DND-41 (cell line): ENCODE results near the gene ZDHHC12.
"Not testable (repeated sequence)": the region's sequence is repeated elsewhere in the genome, so short reads cannot be mapped to it uniquely, and the experiment has no call there.

ENCODE experiments used
- ATAC-seq: fragments of 200-7000 bp; cut with Tn5 transposase; 3 replicates; pipeline ENCODE4 v1.9.1; 2021; ENCODE audit warnings: low read depth; ENCODE audit not compliant: insufficient read depth
- DNase-seq: peaks from one replicate; pipeline ENCODE4 v3.0.0-alpha.2; 2020
- H2AFZ ChIP-seq: 2 replicates; pipeline ENCODE4 v1.6.0; 2012; ENCODE audit warnings: low read depth, low read length
- H3K27ac ChIP-seq: 2 replicates; pipeline ENCODE4 v1.5.1; 2012; ENCODE audit warnings: low read length, inconsistent platforms
- H3K27me3 ChIP-seq: fragments of 200-600 bp; sonication (generic); 2 replicates; pipeline ENCODE4 v1.6.0; 2012; ENCODE audit warnings: low read length, mild to moderate bottlenecking, inconsistent platforms; ENCODE audit not compliant: insufficient read depth, poor library complexity
- H3K36me3 ChIP-seq: 2 replicates; pipeline ENCODE4 v1.5.1; 2012; ENCODE audit warnings: low read length, inconsistent platforms; ENCODE audit not compliant: insufficient read depth
- H3K4me1 ChIP-seq: 2 replicates; pipeline ENCODE4 v1.5.1; 2012; ENCODE audit warnings: mild to moderate bottlenecking, low read length; ENCODE audit not compliant: insufficient read depth
- H3K4me2 ChIP-seq: 2 replicates; pipeline ENCODE4 v1.6.0; 2012; ENCODE audit warnings: mild to moderate bottlenecking, moderate library complexity, low read length, inconsistent platforms; ENCODE audit not compliant: insufficient read depth
- H3K4me3 ChIP-seq, 2 experiments: fragments of 200-600 bp in 1 of 2; shearing (Covaris generic) in 1 of 2; 2 replicates each; pipeline ENCODE4 v1.5.1; 2012 to 2016; ENCODE audit warnings: inconsistent platforms in 2 of 2, low read length in 2 of 2, mild to moderate bottlenecking in 2 of 2, low read depth in 1 of 2, moderate library complexity in 1 of 2
- H3K79me2 ChIP-seq: 2 replicates; pipeline ENCODE4 v1.6.0; 2012; ENCODE audit warnings: low read length, inconsistent platforms; ENCODE audit not compliant: insufficient read depth
- H3K9ac ChIP-seq: 2 replicates; pipeline ENCODE4 v1.6.0; 2012; ENCODE audit warnings: low read depth, mild to moderate bottlenecking, inconsistent platforms, low read length, moderate library complexity
- H3K9me3 ChIP-seq: 2 replicates; pipeline ENCODE4 v1.5.1; 2012; ENCODE audit warnings: low read length, moderate library complexity, mild to moderate bottlenecking, inconsistent platforms; ENCODE audit not compliant: insufficient read depth, severe bottlenecking
- H4K20me1 ChIP-seq: 2 replicates; pipeline ENCODE4 v1.6.0; 2012; ENCODE audit warnings: low read length; ENCODE audit not compliant: insufficient read depth
- CTCF ChIP-seq: IDR thresholded peaks from 2 replicates; pipeline ENCODE4 v1.5.1; 2012; ENCODE audit warnings: borderline replicate concordance, low read length, moderate library complexity, mild to moderate bottlenecking; ENCODE audit not compliant: poor library complexity, severe bottlenecking; ENCODE audit errors: extremely low read depth
- EZH2 ChIP-seq: IDR thresholded peaks from 3 replicates; pipeline ENCODE4 v1.6.1; 2012; ENCODE audit warnings: borderline replicate concordance, low read depth, mild to moderate bottlenecking, moderate library complexity, low read length, inconsistent platforms; ENCODE audit not compliant: severe bottlenecking

Gene ZDHHC12

GRCh38 chr9:128702949-128703615 lies 20.8 kb downstream of the ZDHHC12 start:
- Histone ChIP-seq H3K4me3 (peak overlapping the region; percentile 65 to 82; a peak in 3 of 4 replicates), H3K27me3 (no peaks in the 10 kb centered on the region), H3K9me3 (no peaks in the 10 kb centered on the region), H2AFZ (peak overlapping the region; percentile 90), H3K79me2 (peaks cover 11% of the 10 kb centered on the region), H3K27ac (peak overlapping the region; percentile 68), H3K4me1 (peaks cover 21% of the 10 kb centered on the region), H3K36me3 (peaks cover 15% of the 10 kb centered on the region), H4K20me1 (no peaks in the 10 kb centered on the region), H3K4me2 (peak overlapping the region; percentile 95), H3K9ac (peak overlapping the region; percentile 87)
- DNase-seq (peak; percentile 74), ATAC-seq (peak; percentile 51)
- no peak for TF ChIP-seq CTCF

- H3K4me2 ChIP-seq = peak within 1 kb of the TSS; percentile 95
- H3K9me3 ChIP-seq = no peaks in the 10 kb centered on the region
- H3K9ac ChIP-seq = peak within 1 kb of the TSS; percentile 87
- peak within 1 kb of the TSS; percentile 90 for H2AFZ ChIP-seq
- H3K4me1 ChIP-seq = peaks cover 21% of the 10 kb centered on the region
- no peaks in the 10 kb centered on the region for H4K20me1 ChIP-seq
- TF ChIP-seq EZH2 (no peak), CTCF (peak; percentile 76)
- peaks cover 11% of the 10 kb centered on the region for H3K79me2 ChIP-seq
- ATAC-seq = peak; percentile 84
- peak within 1 kb of the TSS; percentile 68 for H3K27ac ChIP-seq
- peak; percentile 86 for DNase-seq
- peak within 1 kb of the TSS; percentile 65 to 82; a peak in 3 of 4 replicates for H3K4me3 ChIP-seq
- no peaks in the 10 kb centered on the region for H3K27me3 ChIP-seq
- peaks cover 14% of the 10 kb centered on the region for H3K36me3 ChIP-seq
Observed at GRCh38 chr9:128702445-128702948, 21.4 kb downstream of the ZDHHC12 start, which contains the start of gene PKN3. Gene PKN3, plus strand, starts transcription at chr9:128702503. Its CDS starts 413 bp downstream, at chr9:128702916.

- no peak overlapping the region for H3K9ac ChIP-seq
- TF ChIP-seq EZH2 = no peak
- no peak for TF ChIP-seq CTCF
- H2AFZ ChIP-seq = no peak overlapping the region
- H3K4me3 ChIP-seq = no peak overlapping the region
- no peaks in the 10 kb centered on the region for H3K27me3 ChIP-seq
- H4K20me1 ChIP-seq = no peaks in the 10 kb centered on the region
- H3K9me3 ChIP-seq = no peaks in the 10 kb centered on the region
- DNase-seq (no peak), ATAC-seq (no peak)
- H3K36me3 ChIP-seq = peaks cover 10% of the 10 kb centered on the region
- H3K27ac ChIP-seq = no peak overlapping the region
- peaks cover 11% of the 10 kb centered on the region for H3K79me2 ChIP-seq
- 0 out of 2 replicates have a peak overlapping the region, but pooled peaks have one; percentile 95 for H3K4me2 ChIP-seq
- peaks cover 21% of the 10 kb centered on the region for H3K4me1 ChIP-seq
Observed at GRCh38 chr9:128701227-128701854, 22.6 kb downstream of the ZDHHC12 start.

GRCh38 chr9:128699096-128699795 lies 24.7 kb downstream of the ZDHHC12 start:
- ATAC-seq, H3K9me3 ChIP-seq, H4K20me1 ChIP-seq, H3K4me3 ChIP-seq, H3K9ac ChIP-seq, H3K27me3 ChIP-seq, H3K27ac ChIP-seq, H3K4me2 ChIP-seq, H2AFZ ChIP-seq, DNase-seq: not testable (repeated sequence)
- Histone ChIP-seq H3K4me1 (peaks cover 21% of the 10 kb centered on the region), H3K79me2 (peaks cover 11% of the 10 kb centered on the region), H3K36me3 (peaks cover 18% of the 10 kb centered on the region)
